PC-3 (cell line): Measurements from ENCODE around the gene MPPED1. TPM values are rescaled to one million over a fixed set of nuclear protein-coding genes. Genes with fewer than 3 reads are reported as not detected.

Source experiments
- ATAC-seq: fragments of 200-7000 bp; cut with Tn5 transposase; 2 replicates; pipeline ENCODE4 v1.9.1; 2020; ENCODE audit warnings: mild to moderate bottlenecking, moderate library complexity
- BruUV-seq: library from RNA; stranded (reverse); fragments of 400-500 nt; replicated peaks from 2 replicates; lab custom pipeline; 2021; lab: Mats Ljungman, UMichigan
- CTCF ChIA-PET: fragments of 300-600 bp; sonication (Branson Sonifier 250); formaldehyde crosslinking; loops from one replicate; lab custom pipeline; 2022; ENCODE audit warnings: antibody characterized with exemption; lab: Charles Lee
- POLR2A ChIA-PET: fragments of 300-600 bp; sonication (Branson Sonifier 250); formaldehyde crosslinking; loops from one replicate; lab custom pipeline; 2022; ENCODE audit warnings: antibody characterized with exemption; ENCODE audit not compliant: unreplicated experiment; lab: Charles Lee
- DNase-seq: peaks from one replicate; pipeline ENCODE4 v3.0.0-alpha.2; 2015
- H2AFZ ChIP-seq: fragments of 300-600 bp; sonication (generic); 2 replicates; pipeline ENCODE4 v1.6.0; 2016; ENCODE audit warnings: antibody characterized with exemption, low read length
- H3F3A ChIP-seq: fragments of 300-600 bp; sonication (generic); one replicate; pipeline ENCODE4 v1.6.0; 2017; ENCODE audit warnings: antibody characterized with exemption, low read length, control low read depth, mild to moderate bottlenecking; ENCODE audit not compliant: unreplicated experiment
- H3K27ac ChIP-seq: fragments of 300-600 bp; sonication (generic); 2 replicates; pipeline ENCODE4 v1.5.1; 2016; ENCODE audit warnings: mild to moderate bottlenecking, low read length
- H3K27me3 ChIP-seq: fragments of 300-600 bp; sonication (generic); 2 replicates; pipeline ENCODE4 v1.6.1; 2016; ENCODE audit warnings: low read length, mixed read lengths
- H3K36me3 ChIP-seq: fragments of 300-600 bp; sonication (generic); 2 replicates; pipeline ENCODE4 v1.6.1; 2016; ENCODE audit warnings: low read depth, mixed run types, low read length, mixed read lengths
- H3K4me1 ChIP-seq: fragments of 300-600 bp; sonication (generic); 2 replicates; pipeline ENCODE4 v1.5.1; 2016; ENCODE audit warnings: low read length; ENCODE audit not compliant: insufficient read depth
- H3K4me2 ChIP-seq: fragments of 300-600 bp; sonication (generic); 2 replicates; pipeline ENCODE4 v1.6.0; 2016; ENCODE audit warnings: low read length
- H3K4me3 ChIP-seq: fragments of 300-600 bp; sonication (generic); 2 replicates; pipeline ENCODE4 v1.5.1; 2016; ENCODE audit warnings: mild to moderate bottlenecking, low read length, mixed read lengths
- H3K79me2 ChIP-seq: fragments of 300-600 bp; sonication (generic); 2 replicates; pipeline ENCODE4 v1.6.1; 2017; ENCODE audit warnings: low read length, mixed read lengths
- H3K9ac ChIP-seq: fragments of 300-600 bp; sonication (generic); 2 replicates; pipeline ENCODE4 v1.6.0; 2016; ENCODE audit warnings: mild to moderate bottlenecking, low read length
- H3K9me2 ChIP-seq: fragments of 300-600 bp; sonication (generic); replicated peaks from 2 replicates; pipeline ENCODE4 v1.6.1; 2016; ENCODE audit warnings: mixed run types, low read length, mixed read lengths
- H3K9me3 ChIP-seq: fragments of 300-600 bp; sonication (generic); 2 replicates; pipeline ENCODE4 v1.6.1; 2016; ENCODE audit warnings: low read length, mixed read lengths
- H4K20me1 ChIP-seq: fragments of 300-600 bp; sonication (generic); 2 replicates; pipeline ENCODE4 v1.6.1; 2016; ENCODE audit warnings: low read length, mixed read lengths
- EZH2 ChIP-seq: fragments of 300-600 bp; sonication (generic); IDR thresholded peaks from one replicate; pipeline ENCODE4 v1.6.1; 2017; ENCODE audit warnings: antibody characterized with exemption, mild to moderate bottlenecking, low read length; ENCODE audit not compliant: unreplicated experiment
- EZH2phosphoT487 ChIP-seq: fragments of 300-600 bp; sonication (generic); IDR thresholded peaks from 2 replicates; pipeline ENCODE4 v1.6.1; 2018; ENCODE audit warnings: mild to moderate bottlenecking, antibody characterized with exemption, low read length, borderline replicate concordance
- intact Hi-C: fragments of 100-400 bp; cut with micrococcal nuclease; formaldehyde crosslinking; loops from 2 replicates; pipeline ENCODE4 v1.9.0; 2023
- total RNA-seq: library from RNA; depleted of rRNA; stranded (reverse); fragments of >200 nt; gene quantifications from 2 replicates; pipeline ENCODE4 v1.2.3, GENCODE V29; 2014
- TF ChIP-seq, protein P1 (sequence below): fragments of 300-600 bp; sonication (generic); conservative IDR thresholded peaks from 2 replicates; pipeline ENCODE4 v1.5.1; 2017; ENCODE audit warnings: antibody characterized with exemption, low read depth, mild to moderate bottlenecking, low read length

MPPED1 gene
- total RNA-seq, 1 experiment from 2014 or later, result not detected

DNA sequence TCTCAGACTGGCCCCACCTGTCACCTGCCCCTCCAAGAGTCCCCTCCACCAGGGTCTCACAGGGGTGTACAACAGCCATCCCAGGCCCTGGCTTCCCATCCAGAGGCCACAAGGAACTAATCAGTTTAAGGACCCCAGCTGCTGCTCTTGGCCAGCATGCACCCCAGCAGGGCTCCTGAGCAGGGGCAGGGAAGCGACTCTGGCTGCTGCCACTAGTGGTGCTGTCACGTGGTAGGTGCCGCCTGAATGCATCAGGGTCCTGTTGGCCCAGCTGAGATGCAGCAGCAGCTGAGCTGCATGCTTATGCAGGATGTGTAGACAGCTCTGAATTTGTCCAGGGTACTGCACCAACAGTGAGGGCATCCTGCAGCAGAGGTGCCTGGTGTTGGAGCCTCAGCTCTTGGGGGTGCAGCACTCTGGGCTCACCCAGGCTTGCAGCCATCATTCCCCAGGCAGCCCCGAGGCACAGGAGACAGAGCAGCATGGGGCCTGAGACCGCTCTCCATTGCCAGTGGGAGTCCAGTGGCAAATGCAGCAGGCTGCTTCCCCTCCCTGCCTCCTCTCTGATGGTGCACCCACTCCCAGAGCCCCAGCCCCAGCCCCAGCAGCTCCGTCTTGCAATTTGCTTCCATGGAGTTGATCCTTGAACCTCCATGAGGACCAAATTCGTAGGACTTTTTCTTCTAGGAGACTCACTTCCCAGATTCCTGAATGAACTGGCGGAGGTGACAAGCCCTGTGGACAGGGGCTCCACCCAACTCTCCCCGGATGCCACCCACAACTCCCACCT, 98.7 kb downstream of the MPPED1 start:
- Histone ChIP-seq H4K20me1 (no peaks in the 10 kb centered on the region), H3K4me1 (no peaks in the 10 kb centered on the region), H3K9ac (no peak overlapping the region), H3K9me3 (no peaks in the 10 kb centered on the region), H3K27ac (no peak overlapping the region), H3K9me2 (no peaks in the 10 kb centered on the region), H3K4me3 (no peak overlapping the region), H3K4me2 (no peak overlapping the region), H3K36me3 (no peaks in the 10 kb centered on the region), H3K79me2 (no peaks in the 10 kb centered on the region), H3K27me3 (no peaks in the 10 kb centered on the region), H2AFZ (no peak overlapping the region), H3F3A (no peaks in the 10 kb centered on the region)
- BruUV-seq, result no TSS peak
- ATAC-seq (no peak), DNase-seq (no peak)
- intact Hi-C loops, result no loop called here
- POLR2A ChIA-PET, result no interaction called here
- CTCF ChIA-PET, result no interaction called here
- TF ChIP-seq, protein P1, sequence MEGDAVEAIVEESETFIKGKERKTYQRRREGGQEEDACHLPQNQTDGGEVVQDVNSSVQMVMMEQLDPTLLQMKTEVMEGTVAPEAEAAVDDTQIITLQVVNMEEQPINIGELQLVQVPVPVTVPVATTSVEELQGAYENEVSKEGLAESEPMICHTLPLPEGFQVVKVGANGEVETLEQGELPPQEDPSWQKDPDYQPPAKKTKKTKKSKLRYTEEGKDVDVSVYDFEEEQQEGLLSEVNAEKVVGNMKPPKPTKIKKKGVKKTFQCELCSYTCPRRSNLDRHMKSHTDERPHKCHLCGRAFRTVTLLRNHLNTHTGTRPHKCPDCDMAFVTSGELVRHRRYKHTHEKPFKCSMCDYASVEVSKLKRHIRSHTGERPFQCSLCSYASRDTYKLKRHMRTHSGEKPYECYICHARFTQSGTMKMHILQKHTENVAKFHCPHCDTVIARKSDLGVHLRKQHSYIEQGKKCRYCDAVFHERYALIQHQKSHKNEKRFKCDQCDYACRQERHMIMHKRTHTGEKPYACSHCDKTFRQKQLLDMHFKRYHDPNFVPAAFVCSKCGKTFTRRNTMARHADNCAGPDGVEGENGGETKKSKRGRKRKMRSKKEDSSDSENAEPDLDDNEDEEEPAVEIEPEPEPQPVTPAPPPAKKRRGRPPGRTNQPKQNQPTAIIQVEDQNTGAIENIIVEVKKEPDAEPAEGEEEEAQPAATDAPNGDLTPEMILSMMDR, result no peak
- no peak for TF ChIP-seq EZH2
- no peak for TF ChIP-seq EZH2phosphoT487

DNA sequence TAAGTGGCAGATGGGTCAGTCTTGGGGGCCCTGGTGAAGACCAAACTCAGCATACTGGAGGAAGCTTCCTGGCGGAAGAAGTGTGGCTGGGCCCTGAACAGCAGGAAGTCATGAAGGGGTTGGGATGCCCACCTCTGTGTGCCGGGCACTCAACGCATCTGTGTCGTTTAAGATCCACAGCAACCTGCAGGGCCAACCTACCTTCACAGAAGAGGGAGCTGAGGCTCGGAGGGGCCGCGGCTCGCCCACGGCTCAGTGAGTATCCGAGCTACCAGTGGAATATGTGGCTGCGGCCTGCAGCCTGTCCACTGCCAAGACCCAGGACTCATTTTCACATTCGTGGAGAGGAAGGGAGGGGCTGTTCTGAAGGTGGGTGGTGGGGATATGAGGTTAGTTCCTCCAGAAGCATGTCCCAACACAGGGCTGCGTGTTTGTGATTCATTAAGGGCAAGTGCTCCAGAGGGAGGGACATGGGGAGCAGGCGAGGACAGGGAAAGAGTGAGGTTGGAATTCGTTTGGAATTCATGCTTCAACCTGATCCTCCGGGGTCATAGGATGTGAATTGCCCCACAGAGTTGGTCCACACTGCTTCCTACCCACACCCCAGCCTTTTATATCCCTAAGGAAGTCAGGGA, 99.6 kb downstream of the MPPED1 start:
- Histone ChIP-seq H3K9ac (no peak overlapping the region), H3K79me2 (no peaks in the 10 kb centered on the region), H3K4me2 (no peak overlapping the region), H3F3A (no peaks in the 10 kb centered on the region), H3K4me1 (no peaks in the 10 kb centered on the region), H3K9me3 (no peaks in the 10 kb centered on the region), H3K27me3 (no peaks in the 10 kb centered on the region), H3K36me3 (no peaks in the 10 kb centered on the region), H3K27ac (no peak overlapping the region), H3K9me2 (no peaks in the 10 kb centered on the region), H2AFZ (no peak overlapping the region), H4K20me1 (no peaks in the 10 kb centered on the region), H3K4me3 (no peak overlapping the region)
- TF ChIP-seq, protein P1, result no peak
- TF ChIP-seq EZH2phosphoT487 (no peak), EZH2 (no peak)
- DNase-seq (no peak), ATAC-seq (no peak)
- intact Hi-C loops, result no loop called here
- POLR2A ChIA-PET, result no interaction called here
- CTCF ChIA-PET, result no interaction called here
- no TSS peak for BruUV-seq

DNA sequence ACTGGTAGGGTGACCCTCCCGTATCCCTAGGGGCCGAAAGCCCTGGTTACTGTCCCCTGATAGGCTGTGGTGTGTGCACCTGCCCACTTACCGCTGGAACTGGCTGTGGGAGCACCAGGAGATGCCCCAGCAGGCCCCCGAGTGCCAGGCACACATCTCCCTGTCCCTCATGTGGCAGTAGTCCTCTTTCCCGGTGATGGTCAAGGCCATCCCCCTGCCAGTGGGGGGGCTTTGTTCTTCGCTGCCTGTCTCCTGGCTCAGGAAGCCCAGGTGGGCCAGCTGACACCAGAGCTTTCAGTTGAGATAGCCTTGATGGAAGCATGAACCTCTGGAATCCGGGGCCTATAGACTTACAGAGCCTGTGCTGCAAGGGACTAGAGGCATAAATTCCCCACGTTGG, 100.5 kb downstream of the MPPED1 start:
- no peak for ATAC-seq
- H3K9me2 ChIP-seq, result no peaks in the 10 kb centered on the region
- no peak overlapping the region for H2AFZ ChIP-seq
- TF ChIP-seq EZH2 (no peak), EZH2phosphoT487 (no peak)
- TF ChIP-seq, protein P1, result no peak
- H4K20me1 ChIP-seq, result no peaks in the 10 kb centered on the region
- H3K27me3 ChIP-seq, result no peaks in the 10 kb centered on the region
- H3K4me2 ChIP-seq, result no peak overlapping the region
- ChIA-PET POLR2A (no interaction called here), CTCF (no interaction called here)
- no peak for DNase-seq
- no peaks in the 10 kb centered on the region for H3F3A ChIP-seq
- no peak overlapping the region for H3K4me3 ChIP-seq
- BruUV-seq, result no TSS peak
- H3K36me3 ChIP-seq, result no peaks in the 10 kb centered on the region
- no peaks in the 10 kb centered on the region for H3K9me3 ChIP-seq
- no peak overlapping the region for H3K9ac ChIP-seq
- intact Hi-C loops, result no loop called here
- H3K4me1 ChIP-seq, result no peaks in the 10 kb centered on the region
- no peaks in the 10 kb centered on the region for H3K79me2 ChIP-seq
- no peak overlapping the region for H3K27ac ChIP-seq
